ENCODE results near the gene MUL1. TPM values are rescaled to one million over a fixed set of nuclear protein-coding genes. Genes with fewer than 3 reads are reported as not detected.

MUL1 gene
- total and polyA plus RNA-seq, 9 of the 15 experiments (the other 6 are each of a cell fraction or from before 2014, with no cell fraction given), result 10.4 to 32.9 (median 19.3) TPM

- TF ChIP-seq CBX8 (IDR thresholded peaks at IDR 0.05; ENCODE audit: borderline replicate concordance, extremely low read depth, low read depth, low read length, poor library complexity, severe bottlenecking) (no peak), IRF1 (CRISPR knock-in tag; IDR thresholded peaks at IDR 0.05; ENCODE audit: borderline replicate concordance) (no peak), WHSC1 (IDR thresholded peaks at IDR 0.05; ENCODE audit: low read length) (no peak), HLTF (IDR thresholded peaks at IDR 0.05) (no peak), RBM14 (IDR thresholded peaks at IDR 0.05; ENCODE audit: borderline replicate concordance, insufficient read depth, low read depth, low read length) (no peak), NR2C1 (IDR thresholded peaks at IDR 0.05) (no peak), NR2C1 (tag; IDR thresholded peaks at IDR 0.05) (no peak)
- TF ChIP-seq, protein P1, sequence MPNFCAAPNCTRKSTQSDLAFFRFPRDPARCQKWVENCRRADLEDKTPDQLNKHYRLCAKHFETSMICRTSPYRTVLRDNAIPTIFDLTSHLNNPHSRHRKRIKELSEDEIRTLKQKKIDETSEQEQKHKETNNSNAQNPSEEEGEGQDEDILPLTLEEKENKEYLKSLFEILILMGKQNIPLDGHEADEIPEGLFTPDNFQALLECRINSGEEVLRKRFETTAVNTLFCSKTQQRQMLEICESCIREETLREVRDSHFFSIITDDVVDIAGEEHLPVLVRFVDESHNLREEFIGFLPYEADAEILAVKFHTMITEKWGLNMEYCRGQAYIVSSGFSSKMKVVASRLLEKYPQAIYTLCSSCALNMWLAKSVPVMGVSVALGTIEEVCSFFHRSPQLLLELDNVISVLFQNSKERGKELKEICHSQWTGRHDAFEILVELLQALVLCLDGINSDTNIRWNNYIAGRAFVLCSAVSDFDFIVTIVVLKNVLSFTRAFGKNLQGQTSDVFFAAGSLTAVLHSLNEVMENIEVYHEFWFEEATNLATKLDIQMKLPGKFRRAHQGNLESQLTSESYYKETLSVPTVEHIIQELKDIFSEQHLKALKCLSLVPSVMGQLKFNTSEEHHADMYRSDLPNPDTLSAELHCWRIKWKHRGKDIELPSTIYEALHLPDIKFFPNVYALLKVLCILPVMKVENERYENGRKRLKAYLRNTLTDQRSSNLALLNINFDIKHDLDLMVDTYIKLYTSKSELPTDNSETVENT (CRISPR knock-in tag; IDR thresholded peaks at IDR 0.05), result no peak
- TF ChIP-seq, protein P2, sequence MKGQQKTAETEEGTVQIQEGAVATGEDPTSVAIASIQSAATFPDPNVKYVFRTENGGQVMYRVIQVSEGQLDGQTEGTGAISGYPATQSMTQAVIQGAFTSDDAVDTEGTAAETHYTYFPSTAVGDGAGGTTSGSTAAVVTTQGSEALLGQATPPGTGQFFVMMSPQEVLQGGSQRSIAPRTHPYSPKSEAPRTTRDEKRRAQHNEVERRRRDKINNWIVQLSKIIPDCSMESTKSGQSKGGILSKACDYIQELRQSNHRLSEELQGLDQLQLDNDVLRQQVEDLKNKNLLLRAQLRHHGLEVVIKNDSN (CRISPR knock-in tag; IDR thresholded peaks at IDR 0.05), result no peak
These were observed 30.4 kb downstream of the MUL1 start (continued) for GRCh38 chr1:20477348-20478056.
